HG02840 (cell line): ENCODE measurements around the gene ACOX3.
"Not testable (repeated sequence)": the region's sequence is repeated elsewhere in the genome, so short reads cannot be mapped to it uniquely, and the experiment has no call there.

Experiments used
- ATAC-seq: cut with Tn5 transposase; IDR thresholded peaks from one replicate; pipeline ENCODE4 v1.9.1; 2021; ENCODE audit warnings: mild to moderate bottlenecking, moderate library complexity, moderate number of reproducible peaks; ENCODE audit not compliant: unreplicated experiment, low FRiP score

Gene ACOX3

DNA sequence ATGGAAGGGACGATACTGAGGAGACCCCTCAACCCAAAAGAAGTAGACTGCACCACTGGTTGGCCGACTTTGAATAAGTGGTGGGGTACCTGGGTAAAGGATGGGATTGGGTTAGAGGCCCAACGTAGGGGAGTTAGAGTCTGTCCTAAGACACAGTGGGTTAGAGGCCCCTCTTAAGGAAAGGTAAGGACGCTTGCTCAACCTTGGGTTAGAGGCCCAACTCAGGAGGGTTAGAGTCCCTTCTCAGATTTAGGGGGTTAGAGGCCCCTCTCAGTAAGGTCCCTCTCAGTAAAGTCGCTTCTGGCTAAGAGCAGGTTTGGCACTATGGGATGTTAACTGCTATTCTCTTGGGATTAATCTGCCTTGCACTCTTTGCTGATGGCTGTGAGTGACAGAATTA lies 81.3 kb downstream of the ACOX3 start:
- no peak for ATAC-seq

DNA sequence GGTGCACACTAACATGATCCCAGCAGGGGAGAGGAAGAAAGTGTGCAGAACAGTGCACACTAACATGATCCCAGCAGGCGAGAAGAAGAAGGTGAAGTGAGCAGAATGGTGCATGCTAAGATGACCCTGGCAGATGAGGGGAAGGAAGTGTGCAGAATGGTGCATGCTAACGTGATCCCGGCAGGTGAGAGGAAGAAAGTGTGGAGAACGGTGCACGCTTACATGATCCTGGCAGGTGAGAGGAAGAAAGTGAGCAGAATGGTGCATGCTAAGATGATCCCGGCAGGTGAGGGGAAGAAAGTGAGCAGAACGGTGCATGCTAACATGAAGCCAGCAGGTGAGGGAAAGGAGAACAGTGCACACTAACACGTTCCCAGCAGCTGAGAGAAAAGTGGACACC lies 83.7 kb downstream of the ACOX3 start:
- no peak for ATAC-seq

DNA sequence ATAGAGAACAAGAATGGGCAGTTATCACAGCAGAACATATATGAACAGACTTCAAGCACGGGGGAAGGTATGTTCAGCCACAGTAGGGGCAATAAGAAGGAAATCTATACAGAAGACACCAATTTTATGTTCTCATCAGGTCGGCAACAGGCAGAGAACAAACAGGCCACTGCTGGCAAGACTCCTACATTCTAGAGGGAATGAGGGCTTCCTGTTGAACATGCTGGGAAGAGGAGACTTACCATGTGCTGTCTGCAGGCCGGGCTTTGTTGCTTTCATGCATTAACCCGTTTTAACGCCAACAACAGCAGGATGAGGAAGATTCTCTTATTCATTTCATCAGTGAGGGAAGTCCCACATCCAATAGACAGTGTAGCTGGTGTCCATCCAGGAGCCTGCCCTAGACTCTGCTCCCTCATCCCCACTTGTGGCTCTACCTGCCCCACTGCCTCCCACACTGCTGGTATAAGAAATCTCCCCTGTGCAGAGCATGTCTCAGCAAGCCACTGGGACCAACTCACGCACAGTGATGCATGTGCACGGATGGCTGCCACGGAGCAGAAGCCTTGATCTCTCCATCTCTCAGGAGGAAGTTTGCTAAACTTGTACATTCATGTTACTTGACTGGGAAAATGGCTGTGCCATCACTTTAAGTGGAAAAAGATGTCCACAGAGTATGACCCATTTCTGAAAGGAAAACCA lies 84.5 kb downstream of the ACOX3 start:
- no peak for ATAC-seq

DNA sequence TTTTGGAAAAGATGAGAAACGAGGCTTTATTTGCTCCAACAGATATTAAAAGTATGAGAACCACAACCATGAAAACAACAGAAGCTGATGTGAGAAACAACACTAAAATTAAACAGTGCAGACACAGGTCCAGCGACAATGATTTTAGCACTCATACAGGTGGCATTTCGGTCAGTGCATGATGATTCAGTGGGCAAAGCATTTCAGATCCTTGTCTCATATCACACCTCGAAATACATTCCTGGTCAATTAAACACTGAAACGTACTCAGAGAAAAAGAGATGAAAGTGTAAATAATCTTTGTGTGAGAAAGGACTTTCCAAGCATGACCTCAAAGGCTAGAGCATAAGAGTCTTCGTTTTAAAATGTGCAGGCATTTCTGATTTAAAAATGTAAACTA lies 85.2 kb downstream of the ACOX3 start:
- no peak for ATAC-seq

DNA sequence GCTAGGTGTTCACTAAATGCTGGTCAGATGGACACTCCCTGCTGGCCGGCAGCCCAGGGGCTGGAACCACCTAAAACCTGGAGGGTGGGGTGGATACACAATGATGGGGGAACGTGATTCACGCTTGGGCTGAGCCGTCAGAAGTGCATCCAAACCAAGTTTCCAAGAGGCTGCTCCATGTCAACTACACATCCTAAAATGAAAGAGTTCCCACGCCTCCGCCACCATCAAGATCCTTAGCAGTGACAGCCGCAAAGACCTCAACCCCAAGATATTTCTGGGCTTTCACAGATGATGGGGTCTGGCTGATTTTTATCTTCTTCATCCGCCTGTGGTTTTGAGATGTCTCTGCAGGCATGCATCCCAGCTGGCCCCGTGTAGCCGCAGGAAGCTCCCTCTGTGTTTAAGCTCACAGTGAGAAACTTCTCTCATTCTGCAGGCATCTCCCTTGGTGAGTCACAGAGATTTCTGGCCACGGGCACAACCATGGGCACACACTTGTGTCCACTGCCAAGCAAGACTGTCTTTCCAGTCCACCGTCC lies 86.5 kb downstream of the ACOX3 start:
- ATAC-seq = no peak

DNA sequence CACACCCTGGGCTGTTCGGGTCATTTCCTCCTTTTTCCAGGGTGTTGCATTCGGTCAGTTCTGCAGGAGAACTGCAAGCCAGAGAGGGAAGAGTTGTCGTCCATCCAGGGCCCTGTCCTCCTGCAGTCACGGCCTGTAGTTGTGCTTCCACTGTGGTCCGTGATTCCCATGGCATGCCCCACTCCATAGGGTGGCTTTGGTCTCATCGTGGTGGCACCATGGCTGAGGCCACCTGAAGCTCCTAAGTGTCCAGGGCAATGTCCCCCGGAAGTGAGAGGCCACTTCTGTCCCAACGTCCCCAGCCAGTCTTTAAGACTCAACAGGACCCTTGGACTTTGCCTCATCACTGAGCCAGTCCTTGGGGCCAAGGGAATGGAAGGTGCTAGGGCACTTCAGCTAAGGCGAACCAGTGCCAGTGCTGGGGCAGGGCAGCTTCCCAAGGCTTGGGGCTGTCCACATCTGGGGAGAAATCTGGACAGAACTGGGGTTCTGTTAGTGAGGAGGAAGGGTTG lies 87.3 kb downstream of the ACOX3 start:
- ATAC-seq = no peak

DNA sequence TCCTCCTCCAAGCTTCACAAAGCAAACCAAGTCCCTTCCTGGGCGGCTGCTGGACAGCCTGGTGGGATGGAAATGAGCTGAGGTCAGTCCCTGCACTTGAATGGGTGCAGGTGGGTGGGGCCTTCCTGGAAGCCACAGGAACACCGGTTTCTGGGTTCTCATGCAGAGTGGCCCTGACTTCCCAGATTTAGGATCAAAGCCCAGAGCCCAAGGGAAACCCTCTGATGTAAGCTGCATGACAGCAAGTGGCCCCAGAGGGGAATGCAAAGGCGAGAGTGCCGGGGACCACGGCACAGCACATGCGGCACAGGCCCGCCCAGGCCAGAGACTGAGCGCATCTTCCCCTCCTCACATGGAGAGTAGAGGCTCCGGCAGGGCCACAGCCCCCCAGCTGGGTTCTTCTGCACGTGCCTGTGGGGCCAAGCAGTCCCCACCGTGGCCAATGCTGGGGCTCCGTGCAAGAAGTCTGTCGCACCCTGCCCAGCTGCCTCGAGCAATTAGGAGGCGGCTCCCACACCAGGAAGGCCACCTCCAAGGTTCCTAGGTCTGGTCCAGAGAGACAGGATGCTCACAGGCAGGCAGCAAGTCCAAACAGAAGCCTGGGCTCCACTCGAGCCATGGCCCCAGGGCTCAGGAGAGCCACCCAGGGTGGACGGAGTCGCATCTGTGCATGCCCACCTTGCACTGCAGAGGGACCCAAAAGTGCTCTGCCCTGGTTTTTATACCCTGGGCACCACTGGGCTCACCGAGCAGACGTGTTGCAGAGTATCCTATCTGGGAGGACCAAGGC lies 88.0 kb downstream of the ACOX3 start:
- no peak for ATAC-seq

DNA sequence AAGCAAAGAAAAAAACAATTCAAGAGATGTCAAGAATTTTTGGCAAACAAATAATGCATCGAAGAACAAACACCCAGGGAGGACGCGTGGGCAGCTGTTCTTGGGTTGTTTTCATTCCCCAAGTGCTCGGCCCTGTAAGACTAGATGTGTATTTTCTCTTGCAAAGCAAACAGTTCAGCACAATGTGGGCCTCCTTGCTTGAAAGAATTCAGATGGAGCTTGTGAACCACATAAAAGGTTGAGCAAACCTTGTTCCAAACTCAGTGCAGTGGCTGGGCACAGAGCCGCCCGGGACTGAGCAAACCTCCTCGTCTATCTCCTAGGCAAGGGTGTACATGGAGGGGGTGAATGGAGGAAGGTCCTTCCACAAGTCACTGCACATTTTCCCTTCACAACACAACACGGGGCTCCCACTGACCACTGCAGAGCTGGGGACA lies 88.6 kb downstream of the ACOX3 start:
- ATAC-seq = no peak

DNA sequence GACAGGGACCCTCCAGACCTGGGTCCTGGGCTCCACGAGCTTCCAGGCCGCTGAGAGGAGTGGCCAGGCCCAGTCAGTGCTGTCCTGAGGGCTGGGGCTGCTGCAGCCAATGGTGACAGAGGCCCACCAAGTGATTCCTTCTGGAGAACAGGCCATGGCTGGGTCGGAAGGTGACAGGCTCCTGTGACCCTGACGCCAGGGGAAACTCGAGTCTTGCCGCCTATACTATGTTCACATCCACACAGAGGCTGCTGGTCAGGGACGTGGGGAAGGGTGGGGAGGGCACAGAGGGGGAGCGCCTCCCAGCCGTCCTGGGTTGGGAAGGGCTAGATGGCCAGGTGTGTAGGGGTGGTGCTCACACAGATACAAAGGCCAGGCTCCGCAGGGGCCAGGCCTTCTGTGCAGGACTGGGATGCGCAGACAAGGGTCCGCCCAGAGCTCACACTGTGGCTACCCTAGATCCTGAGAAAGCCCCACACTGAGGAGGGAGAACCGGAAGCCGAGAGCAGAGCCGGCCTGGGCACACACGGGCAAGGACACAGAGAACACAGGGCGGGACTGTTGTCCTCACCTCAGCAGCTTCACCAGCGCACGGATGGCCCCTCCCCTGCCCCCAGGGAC lies 89.6 kb downstream of the ACOX3 start:
- ATAC-seq = no peak

DNA sequence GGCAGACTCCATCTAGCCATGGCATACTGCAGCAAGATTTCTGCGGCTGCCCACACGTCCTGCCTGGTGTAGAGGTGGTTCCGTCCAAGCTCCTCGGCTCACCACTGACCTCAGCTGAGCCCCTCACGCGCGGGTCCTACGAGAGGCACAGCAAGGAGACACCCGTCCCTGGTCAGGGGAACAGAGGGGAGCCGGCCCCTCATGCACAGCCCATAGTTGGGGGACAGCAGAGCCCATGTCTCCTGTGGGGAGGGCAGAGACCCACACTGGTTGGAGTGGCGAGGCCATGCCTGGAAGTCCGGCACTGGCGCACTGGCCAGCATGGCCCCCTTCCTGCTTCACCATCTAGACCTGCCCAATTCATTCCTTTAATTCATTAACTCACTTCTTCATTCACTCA lies 90.2 kb downstream of the ACOX3 start:
- ATAC-seq = no peak

DNA sequence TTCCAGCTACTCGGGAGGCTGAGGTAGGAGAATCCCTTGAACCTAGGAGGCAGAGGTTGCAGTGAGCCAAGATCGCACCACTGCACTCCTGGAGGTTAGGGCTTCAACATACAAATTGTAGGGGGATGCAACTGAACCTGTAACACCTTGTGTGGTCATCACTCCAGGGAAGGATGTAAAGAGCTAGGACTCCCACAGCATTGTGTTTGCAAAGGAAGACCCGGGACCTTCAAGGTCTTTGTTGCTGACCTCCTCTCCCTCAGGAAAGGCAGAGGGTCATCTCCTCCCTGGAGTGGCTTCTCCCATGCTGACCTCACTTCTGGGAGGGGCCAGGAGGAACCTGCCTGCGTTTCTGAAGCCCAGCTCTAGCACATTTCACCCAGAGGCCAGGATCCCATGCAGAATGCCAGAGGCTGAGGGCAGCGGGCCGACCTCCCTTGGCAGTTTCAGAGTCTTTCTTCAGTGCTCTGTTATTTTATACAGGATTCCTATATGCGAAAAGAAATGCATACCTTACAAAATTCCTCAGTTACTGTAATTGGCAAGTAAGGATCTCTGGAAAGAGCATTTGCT lies 90.8 kb downstream of the ACOX3 start:
- ATAC-seq = no peak

DNA sequence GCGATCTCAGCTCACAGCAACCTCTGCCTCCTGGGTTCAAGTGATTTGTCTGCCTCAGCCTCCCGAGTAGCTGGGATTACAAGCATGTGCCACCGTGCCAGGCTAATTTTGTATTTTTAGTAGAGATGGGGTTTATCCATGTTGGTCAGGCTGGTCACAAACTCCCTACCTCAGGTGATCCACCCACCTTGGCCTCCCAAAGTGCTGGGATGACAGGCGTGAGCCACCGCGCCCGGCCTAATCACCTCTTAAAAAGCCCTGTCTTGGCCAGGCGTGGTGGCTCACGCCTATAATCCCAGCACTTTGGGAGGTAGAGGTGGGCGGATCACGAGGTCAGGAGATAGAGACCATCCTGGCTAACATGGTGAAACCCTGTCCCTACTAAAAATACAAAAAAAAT lies 91.3 kb downstream of the ACOX3 start:
- not testable (repeated sequence) for ATAC-seq

DNA sequence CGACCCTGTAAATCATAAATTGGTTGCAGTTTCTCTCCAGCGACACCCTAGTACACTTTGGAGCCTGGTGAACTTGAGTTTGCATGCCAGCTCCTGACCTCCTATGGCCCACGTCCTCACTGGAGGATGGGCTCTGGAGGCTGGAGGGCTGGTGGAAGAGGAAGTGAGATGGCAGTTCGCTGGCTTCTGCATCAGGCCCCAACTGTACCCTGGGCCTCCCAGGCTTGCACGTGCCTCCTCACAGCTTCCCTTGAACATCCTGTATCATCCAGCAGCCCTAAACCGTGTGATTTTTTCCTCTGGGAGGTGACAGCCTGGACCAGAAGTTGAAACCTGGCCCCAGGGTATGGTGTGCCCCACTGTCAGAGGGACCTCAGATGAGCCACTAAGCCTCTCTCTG lies 92.5 kb downstream of the ACOX3 start:
- ATAC-seq = no peak

DNA sequence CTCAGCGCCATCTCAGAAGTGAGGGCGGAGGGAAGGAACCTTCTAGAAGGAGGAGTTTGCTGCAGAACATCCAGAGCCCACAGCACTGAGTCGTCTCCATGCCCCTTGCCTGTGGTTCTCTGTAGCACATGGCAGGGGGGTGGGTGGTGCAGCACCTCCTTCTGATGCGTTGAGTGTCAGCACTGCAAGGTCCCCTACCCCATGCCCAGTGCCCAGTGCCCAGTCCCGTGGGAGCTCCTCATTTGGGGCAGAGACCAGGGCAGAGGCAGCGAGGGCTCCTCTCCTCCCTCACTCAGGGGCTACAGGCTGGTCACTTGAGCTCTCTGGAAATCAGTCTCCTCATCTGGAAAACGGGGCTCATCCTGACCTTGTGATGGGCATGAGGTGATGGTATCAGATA lies 92.9 kb downstream of the ACOX3 start:
- no peak for ATAC-seq

DNA sequence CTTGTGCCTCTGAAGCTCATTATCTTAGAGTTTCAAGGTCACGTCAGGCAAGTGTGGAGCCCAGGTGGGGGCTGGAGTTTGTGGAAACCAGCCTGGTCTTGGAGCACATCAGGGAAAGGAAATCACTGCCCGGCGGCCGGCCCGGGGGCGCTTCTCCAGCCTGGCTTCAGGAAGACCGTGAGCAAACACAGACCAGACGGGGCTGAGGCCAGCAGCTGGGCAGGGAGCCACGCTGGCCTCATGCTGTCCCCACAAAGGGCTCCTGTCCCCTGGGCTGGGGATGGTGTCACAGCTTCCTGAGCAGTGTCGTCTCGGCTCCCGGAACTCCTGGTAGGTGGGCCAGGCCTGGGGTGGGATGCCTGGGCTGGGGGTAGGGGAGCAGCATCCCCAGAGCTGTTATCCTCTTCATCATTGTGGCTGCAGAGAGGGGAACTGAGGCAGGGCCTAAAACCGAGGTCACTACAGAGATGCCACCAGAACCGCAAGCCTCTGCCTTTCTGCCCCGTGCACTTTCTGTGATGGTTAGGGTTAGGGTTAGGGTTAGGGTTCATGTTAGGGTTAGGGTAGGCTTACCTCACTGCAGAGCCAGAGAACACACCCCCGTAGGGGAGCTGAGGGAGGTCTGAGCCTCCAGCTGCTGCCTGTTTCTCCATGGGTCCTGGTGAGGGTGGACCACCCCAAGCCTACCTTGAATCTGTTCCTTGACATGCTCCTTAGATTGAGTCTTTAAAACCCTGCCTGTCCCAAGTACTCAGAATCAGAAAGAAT lies 93.5 kb downstream of the ACOX3 start:
- ATAC-seq = no peak

DNA sequence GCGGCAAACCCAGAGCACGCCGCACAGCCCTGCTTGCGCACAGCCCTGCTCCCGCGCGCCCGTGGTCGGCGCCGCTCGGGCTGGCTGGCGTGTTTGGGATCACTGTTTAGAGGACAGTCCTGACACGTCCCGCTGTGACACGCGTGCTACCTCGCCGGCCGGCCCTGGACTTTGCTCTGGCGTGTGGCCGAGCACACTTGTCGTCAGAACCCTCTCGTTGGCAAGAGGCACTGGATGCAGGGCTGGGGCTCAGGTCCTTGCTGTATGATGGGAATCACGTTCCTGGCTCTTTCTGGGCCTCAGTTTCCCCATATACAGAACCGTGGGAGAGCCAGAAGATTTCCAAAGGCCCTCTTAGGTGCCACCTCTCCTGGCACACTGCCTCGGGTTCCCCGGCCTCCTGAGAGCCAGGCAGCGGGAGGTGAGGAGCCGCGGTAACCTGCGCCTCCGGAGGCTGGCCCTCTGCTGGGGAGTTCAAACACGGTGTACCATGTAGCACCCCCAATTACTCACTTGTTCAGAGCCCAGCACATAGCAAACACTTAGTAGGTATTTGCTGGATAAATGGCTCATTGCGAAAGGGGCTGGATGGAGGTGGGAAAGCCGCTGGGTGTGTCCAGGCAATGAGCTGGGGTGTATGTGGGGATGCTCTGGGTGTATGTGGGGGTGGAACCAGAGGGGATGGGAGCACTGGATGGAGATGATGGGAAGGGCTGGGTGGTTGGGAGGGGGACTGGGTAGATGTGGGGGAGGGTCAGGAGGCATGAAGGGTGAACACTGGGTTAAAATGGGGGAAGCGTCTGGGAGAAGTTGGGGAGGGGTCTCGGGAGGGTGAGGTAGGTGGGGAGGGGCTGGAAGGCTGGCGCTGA lies 94.3 kb downstream of the ACOX3 start:
- no peak for ATAC-seq

DNA sequence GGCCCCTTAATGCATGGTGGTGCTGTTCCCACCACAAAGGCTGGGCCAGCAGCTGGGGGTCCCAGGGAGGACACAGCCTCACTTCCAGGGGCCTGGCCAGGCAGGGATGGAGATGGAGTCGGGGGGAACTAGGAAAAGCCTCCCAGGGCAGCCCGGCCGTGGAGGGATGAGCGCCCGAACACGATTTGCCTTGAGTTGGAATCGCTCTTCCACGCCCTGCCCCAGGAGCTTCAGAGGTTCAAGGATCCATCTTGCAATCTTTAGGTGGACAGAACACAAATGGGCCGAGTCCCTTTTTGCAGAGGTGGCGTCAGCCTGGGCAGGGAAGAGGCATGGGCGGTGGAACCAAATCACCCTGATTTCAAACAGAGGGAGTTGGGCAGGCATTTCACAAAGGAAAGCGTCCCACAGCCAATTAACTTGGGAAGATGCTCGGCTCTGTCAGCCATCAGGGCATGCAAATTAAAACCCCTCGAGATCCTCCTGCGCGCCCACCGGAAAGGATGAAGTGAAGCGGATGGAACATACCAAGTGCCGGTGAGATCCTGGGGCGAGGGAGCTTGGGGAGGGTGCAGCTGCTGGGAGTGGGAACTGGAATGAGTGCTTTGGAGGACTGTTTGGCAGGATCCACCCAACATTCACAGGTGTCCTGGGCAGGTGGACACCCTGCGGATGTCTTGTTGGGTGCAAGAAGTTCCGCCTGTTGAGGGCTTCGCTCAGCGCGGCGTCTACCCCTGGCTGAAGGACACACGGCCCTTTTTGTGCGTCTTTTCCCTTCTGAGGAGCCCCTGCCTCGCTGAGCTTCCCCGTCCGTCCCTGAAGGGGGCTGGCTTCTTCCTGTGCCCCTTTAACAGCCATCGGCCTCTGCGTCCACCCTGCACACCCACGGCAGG lies 95.2 kb downstream of the ACOX3 start:
- no peak for ATAC-seq

DNA sequence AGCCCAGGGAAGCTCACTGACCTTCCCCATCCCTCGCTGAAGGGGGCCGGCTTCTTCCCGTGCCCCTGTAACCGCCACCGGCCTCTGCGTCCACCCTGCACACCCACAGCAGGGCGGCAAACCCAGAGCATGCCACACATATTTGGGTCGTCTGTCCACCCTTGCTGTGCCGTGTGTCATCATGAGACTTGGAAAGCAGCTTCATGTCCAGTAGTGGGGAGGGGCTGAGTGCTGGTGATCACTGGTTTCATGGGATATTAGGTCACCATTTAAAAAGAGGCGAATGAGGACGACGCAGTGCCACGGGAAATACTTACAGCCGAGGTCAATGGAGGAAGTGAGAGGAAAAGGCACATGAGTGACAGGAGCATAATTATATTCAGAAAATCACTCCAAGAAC lies 96.1 kb downstream of the ACOX3 start:
- no peak for ATAC-seq
